GM21576 (cell line): ENCODE data around the gene DIP2A.
"Not testable (repeated sequence)": the region's sequence is repeated elsewhere in the genome, so short reads cannot be mapped to it uniquely, and the experiment has no call there.

Source experiments
- ATAC-seq: cut with Tn5 transposase; IDR thresholded peaks from one replicate; pipeline ENCODE4 v1.9.1; 2021; ENCODE audit warnings: mild to moderate bottlenecking, moderate library complexity; ENCODE audit not compliant: unreplicated experiment

Gene DIP2A

DNA sequence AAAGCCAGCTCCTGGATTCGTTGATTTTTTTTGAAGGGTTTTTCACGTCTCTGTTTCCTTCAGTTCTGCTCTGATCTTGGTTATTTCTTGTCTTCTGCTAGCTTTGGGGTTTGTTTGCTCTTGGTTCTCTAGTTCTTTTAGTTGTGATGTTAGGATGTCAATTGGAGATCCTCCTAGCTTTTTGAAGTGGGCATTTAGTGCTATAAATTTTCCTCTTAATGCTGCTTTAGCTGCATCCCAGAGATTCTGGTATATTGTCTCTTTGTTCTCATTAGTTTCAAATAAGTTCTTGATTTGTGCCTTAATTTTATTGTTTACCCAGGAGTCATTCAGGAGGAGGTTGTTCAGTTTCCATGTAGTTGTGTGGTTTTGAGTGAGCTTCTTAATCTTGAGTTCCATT is 120.7 kb downstream of the DIP2A start:
- not testable (repeated sequence) for ATAC-seq

DNA sequence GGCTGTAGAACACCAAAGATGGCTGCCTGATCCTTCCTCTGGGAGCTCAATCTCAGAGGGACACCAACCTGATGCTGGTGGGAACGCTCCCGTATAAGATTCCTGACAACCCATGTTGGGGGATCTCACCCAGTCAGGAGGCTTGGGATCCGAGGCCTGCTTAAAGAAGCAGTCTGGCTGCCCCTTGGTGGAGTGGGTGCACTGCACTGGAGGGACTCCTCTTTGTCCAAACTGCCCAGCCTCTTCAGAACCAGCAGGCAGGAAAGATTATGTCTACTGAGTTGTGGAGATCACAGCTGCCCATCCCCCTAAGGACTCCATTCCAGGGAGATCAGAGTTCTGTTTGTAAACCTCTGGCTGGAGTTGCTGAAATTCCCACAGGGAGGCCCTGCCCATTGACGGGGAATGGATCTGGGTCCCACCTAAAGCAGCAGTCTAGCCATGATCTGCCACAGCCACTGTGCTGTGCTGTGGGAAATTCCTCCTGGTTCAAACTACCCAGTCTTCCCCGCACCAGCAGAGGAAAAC is 123.2 kb downstream of the DIP2A start:
- ATAC-seq: no peak

DNA sequence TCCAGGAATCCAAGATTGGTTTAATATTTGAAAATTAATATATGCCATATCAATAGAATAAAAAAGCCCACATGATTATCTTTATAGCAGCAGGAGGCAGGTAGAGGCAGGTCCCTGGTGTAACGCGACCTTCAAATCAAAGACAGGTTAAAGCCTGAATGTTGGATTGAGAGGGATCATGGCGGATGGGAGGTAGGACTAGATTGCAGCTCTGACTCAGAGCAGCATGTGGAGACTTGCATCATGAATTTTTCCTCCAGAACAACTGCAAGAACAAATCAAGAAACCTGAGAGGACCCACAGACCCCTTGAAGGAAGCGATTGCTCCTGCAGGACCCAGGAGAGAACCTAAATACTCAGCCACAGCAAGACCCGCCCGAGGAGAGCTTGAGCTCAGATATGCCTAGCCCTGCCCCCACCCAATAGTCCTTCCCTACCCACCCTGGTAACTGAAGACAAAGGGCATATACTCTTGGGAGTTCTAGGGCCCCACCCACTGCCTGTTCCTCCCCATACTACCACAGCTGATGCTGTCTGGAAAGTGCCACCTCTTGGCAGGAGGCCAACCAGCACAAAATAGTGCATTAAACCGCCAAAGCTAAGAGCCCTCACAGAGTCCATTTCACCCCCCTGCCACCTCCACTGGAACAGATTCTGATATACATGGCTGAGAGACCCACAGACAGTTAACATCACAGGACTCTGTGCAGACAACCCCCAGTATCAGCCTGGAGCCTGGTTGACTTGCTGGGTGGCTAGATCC is 126.7 kb downstream of the DIP2A start:
- no peak for ATAC-seq

DNA sequence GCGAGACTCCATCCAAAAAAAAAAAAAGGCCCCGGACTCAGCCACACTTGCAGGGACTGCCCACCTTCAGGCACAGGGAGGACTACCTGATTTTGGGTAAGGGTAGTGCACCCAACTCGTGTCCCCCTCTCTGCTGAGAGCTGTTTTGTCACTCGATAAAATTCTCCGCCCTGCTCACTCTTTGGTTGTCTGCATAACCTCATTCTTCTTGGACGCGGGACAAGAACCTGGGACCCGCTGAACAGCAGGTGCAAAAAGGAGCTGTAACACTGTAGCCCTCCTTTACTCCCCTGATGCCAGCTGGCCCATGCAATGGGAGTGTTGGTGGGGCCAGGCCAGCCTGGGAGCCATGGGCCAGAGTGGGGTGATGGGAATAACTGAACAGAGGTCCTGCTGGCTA is 135.6 kb downstream of the DIP2A start:
- ATAC-seq: no peak

DNA sequence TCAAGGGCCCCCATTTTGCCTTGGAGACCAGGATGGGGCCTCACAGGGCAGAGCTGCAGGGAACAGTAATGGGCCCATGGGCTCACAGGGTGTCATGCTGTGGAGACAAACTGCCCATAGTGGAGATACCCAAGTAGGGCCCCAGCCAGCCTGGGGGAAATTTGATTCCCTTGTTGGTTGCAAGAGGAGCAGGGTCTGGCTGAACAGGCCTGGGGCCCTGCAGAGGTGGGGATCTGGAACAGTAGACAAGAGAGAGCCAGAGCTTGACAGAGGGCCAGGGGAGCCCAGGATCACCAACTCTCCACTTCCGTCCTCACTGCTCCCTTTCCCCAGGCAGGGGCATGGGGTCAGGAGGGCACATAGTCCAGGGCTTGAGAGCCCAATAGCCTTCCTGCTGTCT is 137.5 kb downstream of the DIP2A start:
- ATAC-seq: no peak

DNA sequence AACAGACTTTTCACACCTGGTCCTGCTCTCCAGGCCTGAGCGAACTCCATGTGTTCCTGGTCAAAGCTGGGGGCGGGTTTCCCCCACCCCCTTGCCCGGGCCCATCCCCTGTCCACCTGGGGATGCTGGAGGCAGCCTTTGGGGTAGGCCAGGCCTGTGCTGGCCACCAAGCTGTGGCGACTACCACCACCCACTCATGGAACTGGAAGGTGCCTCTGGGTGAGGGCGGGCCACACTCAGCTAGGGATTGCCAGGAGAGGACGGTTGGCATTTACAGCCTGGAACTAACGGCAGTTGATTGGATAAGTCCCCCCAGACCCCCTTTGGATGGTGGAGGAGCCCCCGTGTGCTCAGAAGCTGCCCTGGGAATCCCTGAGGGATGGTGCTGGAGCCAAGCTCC is 138.3 kb downstream of the DIP2A start:
- no peak for ATAC-seq

DNA sequence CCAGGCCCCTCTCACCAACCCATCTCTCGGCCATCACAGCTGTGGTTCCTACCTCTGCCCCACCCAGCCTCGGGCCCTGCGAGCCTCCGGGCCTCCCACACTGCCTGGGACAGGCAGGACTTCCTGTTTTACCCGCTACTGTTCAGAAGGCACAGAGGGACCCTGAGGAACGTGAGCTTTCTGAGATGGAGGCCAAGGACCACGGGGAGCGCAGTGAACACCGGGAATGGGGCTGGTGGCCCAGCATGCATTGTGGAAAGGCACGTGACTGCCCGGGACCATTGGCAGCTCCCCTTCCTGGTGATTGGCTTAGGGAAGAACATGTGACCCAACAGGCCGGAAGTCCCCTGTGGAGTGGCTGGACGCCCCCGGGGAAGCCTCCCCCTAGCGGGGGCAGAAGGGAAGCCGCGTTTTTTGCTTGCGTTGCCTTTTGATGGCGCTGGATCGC is 139.2 kb downstream of the DIP2A start:
- no peak for ATAC-seq

DNA sequence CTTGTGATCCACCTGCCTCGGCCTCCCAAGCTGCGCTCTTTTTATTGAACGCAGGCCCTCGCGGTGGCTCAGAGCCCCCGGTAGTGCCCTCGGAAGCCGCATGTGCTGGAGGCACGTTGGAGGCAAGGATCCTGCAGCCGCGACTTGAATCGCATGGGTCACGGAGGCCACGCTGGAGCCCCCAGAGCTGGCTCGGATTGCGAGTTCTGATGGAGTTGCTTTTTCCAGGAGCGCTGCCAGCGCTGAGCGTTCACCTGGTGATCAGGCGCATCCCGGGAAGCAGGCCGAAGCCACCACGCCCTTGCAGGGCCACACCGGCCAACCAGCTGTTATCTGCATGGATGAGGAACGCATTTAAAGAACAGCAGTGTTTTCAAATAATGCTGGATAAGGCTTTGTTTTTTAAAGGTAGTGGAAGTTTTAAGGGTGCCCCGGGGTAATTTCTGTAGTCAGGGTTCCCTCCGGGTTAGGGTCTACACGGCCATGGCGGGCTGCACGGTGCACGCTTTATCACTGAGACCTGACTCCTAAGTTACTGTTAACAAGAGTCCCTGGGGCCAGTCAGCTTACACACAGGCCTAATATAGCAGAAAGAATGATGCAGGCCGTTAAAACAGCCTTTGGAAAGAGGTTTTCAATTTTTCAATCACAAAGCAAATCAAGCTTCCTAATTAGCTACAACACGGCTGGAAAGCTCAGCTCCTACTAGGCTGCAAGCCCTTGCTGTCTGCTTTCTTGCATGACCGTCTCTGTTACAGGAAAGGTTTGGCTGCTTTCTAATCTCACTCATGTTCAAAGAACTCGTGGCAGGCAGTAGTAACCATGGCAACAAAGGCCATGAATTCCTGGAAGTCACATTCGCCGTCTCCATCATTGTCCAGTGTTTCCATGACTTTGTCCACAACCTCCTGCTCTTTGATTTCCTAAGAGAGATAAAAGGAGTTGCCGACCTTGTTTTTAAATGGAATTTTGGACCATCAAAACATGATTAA is 140.2 kb downstream of the DIP2A start:
- no peak for ATAC-seq

DNA sequence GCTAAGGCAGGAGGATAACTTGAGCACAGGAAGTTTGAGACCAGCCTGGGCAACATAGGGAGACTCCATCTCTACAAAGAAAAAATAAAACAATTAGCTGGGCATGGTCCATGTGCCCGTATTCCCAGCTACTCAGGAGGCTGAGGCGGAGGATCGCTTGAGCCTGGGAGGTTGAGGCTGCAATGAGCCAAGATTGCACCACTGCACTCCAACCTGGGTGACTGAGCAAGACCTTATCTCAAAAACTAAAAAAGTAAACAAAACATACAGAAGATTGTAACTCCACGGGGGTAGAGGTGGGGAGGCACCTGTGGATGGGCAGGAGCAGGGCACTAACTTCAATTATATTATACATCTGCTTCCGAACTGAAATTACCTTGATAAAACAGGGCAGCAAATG is 141.6 kb downstream of the DIP2A start:
- ATAC-seq: no peak

DNA sequence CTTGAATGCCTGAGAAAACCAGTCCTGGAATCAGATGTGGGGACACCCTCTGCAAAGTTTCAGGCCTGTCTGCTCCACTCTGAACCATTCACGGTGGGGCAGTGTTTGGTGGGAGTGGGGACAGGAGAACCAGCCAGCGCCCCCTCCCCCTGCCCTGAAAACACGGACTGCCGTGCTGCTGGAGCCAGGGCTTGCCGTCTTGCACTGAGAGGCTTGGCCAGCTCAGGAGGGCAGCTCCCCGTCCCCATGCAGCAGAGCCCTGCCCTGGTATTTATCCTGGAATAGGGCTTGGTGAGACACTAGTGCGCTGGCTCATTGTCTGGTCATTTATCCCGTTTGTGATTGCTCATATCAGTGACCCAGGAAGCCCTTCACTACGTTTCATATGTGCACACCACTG is 142.3 kb downstream of the DIP2A start:
- ATAC-seq: no peak

DNA sequence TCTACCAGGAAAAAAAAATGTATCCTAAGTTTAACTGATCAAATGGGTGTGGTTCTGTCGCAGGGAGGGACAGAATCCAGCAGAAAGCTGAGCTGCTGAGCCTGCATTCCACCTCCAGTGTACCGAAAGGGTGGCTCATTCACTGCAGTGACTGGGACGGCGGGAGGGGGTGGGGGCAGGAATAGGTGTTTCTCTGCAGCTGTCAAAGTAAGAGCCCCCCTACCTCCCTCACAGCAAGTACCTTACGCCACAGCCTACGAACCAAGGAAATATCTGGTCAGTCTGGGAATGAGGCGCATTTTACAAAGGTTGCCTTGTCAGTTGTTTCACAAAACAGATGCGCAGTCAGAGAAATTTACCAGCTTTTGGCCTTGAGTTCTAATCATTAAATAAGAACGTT is 144.5 kb downstream of the DIP2A start:
- ATAC-seq: no peak

DNA sequence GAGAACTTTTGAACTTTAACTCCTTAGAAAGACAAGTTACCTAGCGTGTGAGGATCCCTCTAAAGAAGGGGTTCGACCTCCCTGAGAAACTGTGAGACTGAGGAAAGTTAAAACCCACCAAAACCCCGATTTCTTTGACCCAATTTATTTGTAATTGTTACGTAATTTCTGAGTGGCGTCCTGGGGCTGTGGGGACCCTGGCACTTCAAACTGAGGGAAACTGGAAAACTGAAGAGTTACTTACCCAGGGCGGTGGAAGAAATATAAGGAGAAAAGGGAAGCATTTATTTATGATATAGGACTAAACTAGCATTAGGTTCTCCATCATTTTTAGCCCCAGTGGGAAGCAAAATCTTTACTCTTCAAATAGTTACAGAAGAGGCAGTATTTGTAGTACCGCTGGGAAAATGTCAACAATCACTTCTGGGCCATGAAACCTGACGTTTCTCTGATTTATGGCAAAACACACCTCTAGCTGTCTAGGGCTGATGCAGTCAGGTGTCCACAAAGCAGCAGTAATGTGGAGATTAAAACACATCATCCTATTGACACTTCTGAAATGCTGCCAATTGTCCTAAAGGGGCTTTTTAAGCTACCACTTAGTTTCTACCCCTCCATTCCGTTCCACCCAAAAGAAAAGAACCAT is 145.8 kb downstream of the DIP2A start:
- no peak for ATAC-seq

DNA sequence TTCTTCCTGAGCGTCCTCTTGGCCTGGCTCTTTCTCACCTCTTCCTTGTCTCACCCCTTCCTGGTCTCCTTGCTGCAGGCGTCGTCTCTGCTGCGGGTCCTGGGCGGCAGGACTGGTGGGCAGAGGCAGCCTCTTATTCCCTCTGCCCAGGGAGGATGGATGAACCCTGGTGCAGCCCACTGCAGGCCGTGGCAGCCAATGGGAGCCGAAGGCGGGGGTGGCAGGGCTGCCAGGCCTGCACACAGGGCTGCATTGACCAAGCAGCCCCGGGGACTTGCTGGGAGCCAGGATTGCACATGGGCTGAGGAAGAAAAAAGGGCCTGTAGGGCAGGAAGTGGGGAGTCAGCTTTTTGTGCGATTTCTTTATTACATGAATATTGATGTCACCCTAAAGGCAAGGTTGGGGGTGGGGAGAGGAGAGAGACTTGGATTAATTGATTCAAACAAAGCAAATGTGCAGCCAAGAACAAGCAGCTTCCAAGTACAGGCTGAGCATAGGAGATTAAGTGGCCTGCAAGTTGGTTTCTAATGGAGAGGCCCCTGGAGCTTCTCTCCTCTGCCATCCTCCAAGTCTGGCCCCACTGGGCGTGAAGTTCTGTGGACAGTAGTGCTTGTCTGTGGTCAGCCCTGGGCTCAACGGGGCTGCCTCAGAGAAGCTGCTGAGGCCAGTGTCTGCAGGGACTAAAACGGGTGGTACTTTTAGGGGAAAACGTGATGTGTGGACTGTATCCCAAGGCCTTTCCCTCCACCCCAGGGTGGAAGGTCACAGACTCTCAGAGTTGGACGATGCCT is 146.5 kb downstream of the DIP2A start, which contains the start of gene S100B:
S100B (minus strand) TSS at position 108 of the 792 bp plus-strand sequence. CDS start 2,667 bp downstream, outside the sequence.
- no peak for ATAC-seq

DNA sequence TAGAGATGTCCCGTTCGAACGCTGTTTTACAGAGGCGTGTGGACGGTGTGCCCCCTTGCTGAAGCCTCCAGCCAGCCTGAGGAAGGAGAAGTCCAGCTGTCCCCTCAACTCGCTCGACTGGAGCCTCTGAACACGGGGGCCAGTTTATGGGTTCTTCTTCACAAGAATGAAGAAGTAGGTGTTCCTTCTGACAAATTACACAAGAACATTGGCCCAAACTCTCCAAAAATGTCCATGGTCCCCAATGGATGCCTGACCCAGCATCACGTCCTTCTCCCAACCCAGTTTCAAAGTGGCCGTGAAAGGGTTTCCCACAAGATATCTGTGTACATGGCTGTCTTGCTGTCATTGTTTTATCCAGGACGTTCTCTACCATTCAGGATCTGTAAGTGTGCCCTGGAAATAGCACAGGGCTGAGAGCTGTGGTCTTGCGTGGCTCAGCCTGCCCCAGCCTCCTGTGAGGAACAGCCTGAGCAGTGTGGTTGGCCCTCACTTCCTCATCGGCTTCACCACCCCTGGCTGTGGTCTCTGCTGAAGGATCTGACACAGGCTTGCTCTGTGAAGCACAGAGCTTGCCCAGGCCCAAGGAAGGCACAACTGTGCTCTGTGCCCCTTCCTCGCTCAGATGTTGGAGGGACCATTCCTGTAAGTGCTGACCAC is 147.2 kb downstream of the DIP2A start:
- no peak for ATAC-seq

DNA sequence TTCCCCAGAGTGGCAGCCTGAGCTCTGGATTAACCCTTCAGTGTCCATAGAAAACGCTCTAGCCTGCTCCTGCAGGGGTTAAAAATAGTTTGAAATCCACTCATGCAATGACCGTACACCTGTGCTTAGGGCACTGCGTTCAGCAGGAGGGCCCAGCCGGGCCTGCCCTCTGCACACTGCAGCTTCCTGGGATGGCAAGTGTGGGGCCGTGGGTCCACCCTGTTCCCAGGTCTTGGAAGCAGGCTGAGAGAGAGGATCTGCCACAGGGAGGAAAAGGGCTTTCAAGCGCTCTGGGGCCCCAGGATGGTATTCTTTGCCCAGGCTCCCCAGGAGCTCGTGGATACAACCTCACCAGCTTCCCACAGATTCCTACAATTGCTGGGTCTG is 147.7 kb downstream of the DIP2A start:
- no peak for ATAC-seq

DNA sequence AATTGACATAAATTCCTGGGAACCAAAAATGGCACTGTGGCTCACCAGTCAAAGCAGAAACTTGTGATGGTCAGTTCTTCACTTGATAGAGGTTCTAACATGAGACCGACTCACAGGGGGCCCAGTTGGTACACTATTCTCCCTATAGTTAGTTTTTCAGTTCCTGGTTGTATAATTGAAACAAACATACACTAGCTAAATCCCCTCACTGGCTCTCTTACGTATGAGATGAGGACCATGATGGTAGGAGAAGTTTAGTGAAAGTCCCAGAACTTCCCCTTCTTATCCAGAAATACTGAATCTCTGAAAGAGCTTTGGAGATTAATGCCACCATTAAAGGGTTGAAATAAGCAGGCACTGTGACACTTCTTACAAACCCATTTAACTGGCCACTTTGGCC is 148.9 kb downstream of the DIP2A start:
- no peak for ATAC-seq

DNA sequence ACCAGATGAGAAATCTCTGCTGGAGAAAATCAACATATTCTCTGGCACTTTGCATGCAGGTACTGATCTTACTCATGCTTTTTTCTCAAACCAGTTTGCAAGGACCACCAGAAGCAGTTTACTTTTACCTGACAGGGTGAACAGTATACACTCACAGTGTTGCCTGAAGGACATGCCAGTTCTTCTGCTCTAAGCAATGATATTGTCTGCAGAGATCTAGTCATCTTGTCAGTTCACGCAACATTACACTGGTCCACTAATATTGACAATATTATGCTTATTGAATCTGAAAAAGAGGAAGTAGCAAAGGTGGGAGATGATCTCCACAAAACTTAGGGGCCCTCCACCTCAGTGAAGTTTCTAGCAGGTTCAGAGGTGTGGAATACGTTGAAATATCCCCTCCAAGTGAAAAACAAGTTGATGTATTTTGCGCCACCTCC is 150.0 kb downstream of the DIP2A start:
- ATAC-seq: peak; percentile 47

DNA sequence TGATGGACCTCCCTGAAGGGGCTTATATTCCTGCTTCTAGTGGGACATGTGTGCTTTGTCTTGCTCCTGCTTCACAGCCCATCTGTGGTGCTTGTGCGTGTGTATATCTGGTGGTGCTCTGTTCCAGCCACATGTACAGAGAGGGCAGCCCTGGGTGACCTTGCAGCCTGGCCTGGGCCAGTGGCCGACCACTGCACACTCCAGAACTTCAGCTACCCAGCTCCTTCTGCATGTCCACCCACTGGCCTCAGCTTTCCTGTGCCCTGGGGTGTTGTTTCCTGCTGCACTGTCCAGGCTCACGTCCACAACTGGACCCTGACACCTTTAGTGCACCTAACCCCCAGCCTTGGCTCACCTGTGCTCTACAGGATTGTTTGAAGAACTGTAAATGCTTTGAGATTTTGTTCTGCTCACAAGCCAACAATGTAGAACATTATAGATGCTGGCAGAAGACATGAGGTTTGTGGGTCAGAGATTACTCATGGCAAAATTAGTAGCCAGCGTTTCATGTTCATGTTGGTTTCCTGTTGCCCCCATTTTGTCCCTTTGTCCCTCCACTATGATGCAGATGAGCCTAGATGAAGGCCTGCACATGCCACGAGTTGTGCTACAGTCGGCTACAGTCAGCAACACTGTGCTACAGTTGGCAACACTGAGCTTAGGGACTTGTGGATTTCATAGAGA is 151.5 kb downstream of the DIP2A start:
- no peak for ATAC-seq

DNA sequence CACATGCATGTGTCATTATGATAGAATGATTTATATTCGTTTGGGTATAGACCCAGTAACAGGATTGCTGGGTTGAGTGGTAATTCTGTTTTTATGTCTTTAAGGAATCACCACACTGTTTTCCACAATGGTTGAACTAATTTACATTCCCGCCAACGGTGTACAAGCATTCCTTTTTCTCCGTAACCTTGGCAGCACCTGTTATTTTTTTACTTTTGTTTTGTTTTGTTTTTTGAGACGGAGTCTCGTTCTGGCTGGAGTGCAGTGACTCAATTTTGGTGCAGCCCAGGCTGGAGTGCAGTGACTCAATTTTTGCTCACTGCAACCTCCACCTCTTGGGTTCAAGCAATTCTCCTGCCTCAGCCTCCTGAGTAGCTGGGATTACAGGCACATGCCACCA is 154.7 kb downstream of the DIP2A start:
- no peak for ATAC-seq
